ENCODE data around the gene MPG. TPM values are rescaled to one million over a fixed set of nuclear protein-coding genes. Genes with fewer than 3 reads are reported as not detected.
A peak's percentile ranks its signal among the peaks of the same experiment; 100 is the strongest.

MPG gene
- polyA plus RNA-seq, 1 experiment, result 117 TPM

GRCh38 chr16:117379-118365 is 39.6 kb downstream of the MPG start:
- Histone ChIP-seq H3K27me3 (ENCODE audit: control insufficient read depth, insufficient read depth, low read length) (no peaks in the 10 kb centered on the region), H3K4me3 (ENCODE audit: low read depth, low read length) (no peak overlapping the region), H3K36me3 (ENCODE audit: control insufficient read depth, insufficient read depth, low read length) (peaks cover 4% of the 10 kb centered on the region)
- TF ChIP-seq CTCF (IDR thresholded peaks at IDR 0.05; ENCODE audit: insufficient read depth, low read depth, low read length), result peak; percentile 77
- POLR2A ChIA-PET, result no interaction called here
- CTCF ChIA-PET, result interaction anchor here (1.0 to 4.3 kb wide), 14 partner anchors 8 to 245 kb away, joined by 3 to 45 read pairs (median 5); partner anchors contain the start of genes HBQ1 and RHBDF1
- DNase-seq (ENCODE audit: low read depth), result no peak

- ChIA-PET POLR2A (no interaction called here), CTCF (interaction anchor here (1.1 to 4.3 kb wide), 6 partner anchors 10 to 244 kb away, joined by 4 to 45 read pairs (median 14); partner anchors contain the start of gene HBQ1)
- no peak for TF ChIP-seq CTCF (IDR thresholded peaks at IDR 0.05; ENCODE audit: insufficient read depth, low read depth, low read length)
Measured at GRCh38 chr16:118857-119256, 40.8 kb downstream of the MPG start.

DNA sequence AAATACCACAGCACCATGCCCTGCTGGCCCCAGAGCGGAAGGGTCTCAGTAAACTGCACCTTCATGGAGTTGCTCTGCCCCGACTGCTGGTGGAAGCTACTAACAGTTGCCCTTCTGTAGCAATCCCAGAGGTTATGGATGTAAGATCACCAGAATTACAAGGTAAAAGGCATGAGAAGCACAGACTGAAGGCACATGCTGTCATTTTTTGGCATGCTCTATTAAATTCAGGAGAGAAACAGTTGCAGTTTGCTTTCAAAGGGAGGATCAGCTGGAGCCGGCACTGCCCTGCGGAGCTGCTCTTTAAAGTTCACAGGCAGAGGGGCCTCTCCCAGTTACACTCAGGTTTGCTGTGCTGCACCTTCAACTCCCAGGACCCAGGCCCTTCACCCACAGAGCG is 41.3 kb downstream of the MPG start:
- TF ChIP-seq CTCF (IDR thresholded peaks at IDR 0.05; ENCODE audit: insufficient read depth, low read depth, low read length), result no peak
- ChIA-PET CTCF (interaction anchor here (1.1 to 4.3 kb wide), 3 partner anchors 13 to 61 kb away, joined by 4 to 45 read pairs (median 6); partner anchors contain the start of gene HBQ1), POLR2A (no interaction called here)
- Histone ChIP-seq H3K27me3 (ENCODE audit: control insufficient read depth, insufficient read depth, low read length) (no peaks in the 10 kb centered on the region), H3K4me3 (ENCODE audit: low read depth, low read length) (no peak overlapping the region), H3K36me3 (ENCODE audit: control insufficient read depth, insufficient read depth, low read length) (peaks cover 2% of the 10 kb centered on the region)
- DNase-seq (ENCODE audit: low read depth), result no peak

More at GRCh38 chr16:118857-119256, 40.8 kb downstream of the MPG start:
- Histone ChIP-seq H3K27me3 (ENCODE audit: control insufficient read depth, insufficient read depth, low read length) (no peaks in the 10 kb centered on the region), H3K4me3 (ENCODE audit: low read depth, low read length) (no peak overlapping the region), H3K36me3 (ENCODE audit: control insufficient read depth, insufficient read depth, low read length) (peaks cover 3% of the 10 kb centered on the region)
- DNase-seq (ENCODE audit: low read depth), result no peak

GRCh38 chr16:119835-120491 is 41.9 kb downstream of the MPG start:
- POLR2A ChIA-PET, result no interaction called here
- Histone ChIP-seq H3K36me3 (ENCODE audit: control insufficient read depth, insufficient read depth, low read length) (peaks cover 2% of the 10 kb centered on the region), H3K27me3 (ENCODE audit: control insufficient read depth, insufficient read depth, low read length) (no peaks in the 10 kb centered on the region), H3K4me3 (ENCODE audit: low read depth, low read length) (no peak overlapping the region)
- CTCF ChIA-PET, result interaction anchor here (0.8 to 4.3 kb wide), 3 partner anchors 14 to 61 kb away, joined by 5 to 45 read pairs (median 6); partner anchors contain the start of gene HBQ1
- no peak for TF ChIP-seq CTCF (IDR thresholded peaks at IDR 0.05; ENCODE audit: insufficient read depth, low read depth, low read length)
- no peak for DNase-seq (ENCODE audit: low read depth)

DNA sequence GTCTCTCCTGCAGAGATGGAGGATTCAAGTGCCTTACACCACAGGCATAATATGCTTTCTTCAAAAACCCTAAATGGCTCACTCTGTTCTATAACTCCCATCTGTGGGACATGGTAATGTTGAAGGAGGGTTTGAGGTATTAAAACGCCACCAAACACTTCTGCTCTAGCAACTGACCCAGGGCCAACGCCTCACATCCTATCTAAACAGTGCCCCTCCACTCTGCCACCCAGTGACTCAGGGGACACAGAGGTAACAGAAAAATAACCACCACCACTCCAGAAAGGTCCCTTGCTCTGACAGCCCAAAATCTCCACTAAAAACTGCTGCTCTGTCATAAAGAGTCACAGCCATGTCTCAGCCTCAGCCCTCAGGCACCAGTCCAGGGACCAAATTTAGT is 42.7 kb downstream of the MPG start:
- no peak for DNase-seq (ENCODE audit: low read depth)
- no peak for TF ChIP-seq CTCF (IDR thresholded peaks at IDR 0.05; ENCODE audit: insufficient read depth, low read depth, low read length)
- POLR2A ChIA-PET, result no interaction called here
- H3K36me3 ChIP-seq (ENCODE audit: control insufficient read depth, insufficient read depth, low read length), result peaks cover 2% of the 10 kb centered on the region
- H3K27me3 ChIP-seq (ENCODE audit: control insufficient read depth, insufficient read depth, low read length), result no peaks in the 10 kb centered on the region
- no peak overlapping the region for H3K4me3 ChIP-seq (ENCODE audit: low read depth, low read length)
- CTCF ChIA-PET, result no interaction called here

All from BJ (cell line).